Upper lobe of right lung (tissue), 1 donor: Measurements from ENCODE around the gene LPP. TPM values are rescaled to one million over a fixed set of nuclear protein-coding genes. Genes with fewer than 3 reads are reported as not detected.
A peak's percentile ranks its signal among the peaks of the same experiment; 100 is the strongest.

ENCODE experiments used
- ATAC-seq: fragments of 200-7000 bp; cut with Tn5 transposase; one replicate; pipeline ENCODE4 v1.9.1; 2020; ENCODE audit warnings: mild to moderate bottlenecking, moderate library complexity
- DNase-seq: peaks from one replicate; pipeline ENCODE4 v3.0.0-alpha.2; 2020
- H3K27ac ChIP-seq: fragments of 200-600 bp; one replicate; pipeline ENCODE4 v1.8.0; 2022
- H3K27me3 ChIP-seq: fragments of 200-600 bp; one replicate; pipeline ENCODE4 v1.8.0; 2022; ENCODE audit warnings: mild to moderate bottlenecking
- H3K36me3 ChIP-seq: fragments of 200-600 bp; one replicate; pipeline ENCODE4 v1.8.0; 2022
- H3K4me1 ChIP-seq: fragments of 200-600 bp; one replicate; pipeline ENCODE4 v1.8.0; 2022
- H3K4me3 ChIP-seq: fragments of 200-600 bp; one replicate; pipeline ENCODE4 v1.8.0; 2022; ENCODE audit warnings: mild to moderate bottlenecking
- H3K9me3 ChIP-seq: fragments of 200-600 bp; one replicate; pipeline ENCODE4 v1.8.0; 2022
- CTCF ChIP-seq: fragments of 200-600 bp; IDR thresholded peaks from one replicate; pipeline ENCODE4 v1.8.0; 2022; ENCODE audit warnings: antibody characterized with exemption
- intact Hi-C: fragments of 100-400 bp; cut with DNase I; formaldehyde crosslinking; loops from one replicate; pipeline ENCODE4 v1.11.0; 2022
- total RNA-seq: library from RNA; stranded (reverse); fragmentation: NEBNext Ultra II Directional; extraction: Animal tissue kit (Norgen Biotek cat#: 25700); gene quantifications from one replicate; pipeline ENCODE4 v1.2.1, GENCODE V29; 2021
- donor health status: DM: no; HTN: yes; CAD: no; lungs with severe emphysema.

Gene LPP
- total RNA-seq, 1 donor from 2014 or later, result 191 TPM

DNA sequence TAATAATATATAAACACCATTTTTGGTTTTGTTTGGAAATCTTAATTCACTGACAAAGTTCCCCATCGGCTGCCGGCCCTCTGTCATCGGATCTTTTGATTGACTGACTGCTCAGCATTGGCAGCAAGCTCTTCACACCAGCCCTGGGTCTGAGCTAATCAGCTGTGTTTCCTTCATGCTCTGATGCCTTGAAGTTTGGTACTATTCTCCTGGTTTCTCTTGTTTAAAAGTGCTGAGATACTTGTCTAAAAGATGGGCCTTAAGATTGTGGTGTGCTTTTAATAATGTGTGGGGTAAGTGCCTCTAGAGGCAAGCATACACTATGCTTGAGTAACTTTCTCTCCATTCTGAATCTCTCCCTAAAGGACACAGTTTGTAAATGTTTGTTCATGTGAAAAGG lies 602.3 kb downstream of the LPP start:
- Histone ChIP-seq H3K4me1 (no peaks in the 10 kb centered on the region), H3K27ac (no peak overlapping the region), H3K4me3 (no peak overlapping the region), H3K9me3 (no peaks in the 10 kb centered on the region), H3K27me3 (no peaks in the 10 kb centered on the region), H3K36me3 (no peaks in the 10 kb centered on the region)
- ATAC-seq, result no peak
- no peak for TF ChIP-seq CTCF
- no peak for DNase-seq
- intact Hi-C loops, result no loop called here

DNA sequence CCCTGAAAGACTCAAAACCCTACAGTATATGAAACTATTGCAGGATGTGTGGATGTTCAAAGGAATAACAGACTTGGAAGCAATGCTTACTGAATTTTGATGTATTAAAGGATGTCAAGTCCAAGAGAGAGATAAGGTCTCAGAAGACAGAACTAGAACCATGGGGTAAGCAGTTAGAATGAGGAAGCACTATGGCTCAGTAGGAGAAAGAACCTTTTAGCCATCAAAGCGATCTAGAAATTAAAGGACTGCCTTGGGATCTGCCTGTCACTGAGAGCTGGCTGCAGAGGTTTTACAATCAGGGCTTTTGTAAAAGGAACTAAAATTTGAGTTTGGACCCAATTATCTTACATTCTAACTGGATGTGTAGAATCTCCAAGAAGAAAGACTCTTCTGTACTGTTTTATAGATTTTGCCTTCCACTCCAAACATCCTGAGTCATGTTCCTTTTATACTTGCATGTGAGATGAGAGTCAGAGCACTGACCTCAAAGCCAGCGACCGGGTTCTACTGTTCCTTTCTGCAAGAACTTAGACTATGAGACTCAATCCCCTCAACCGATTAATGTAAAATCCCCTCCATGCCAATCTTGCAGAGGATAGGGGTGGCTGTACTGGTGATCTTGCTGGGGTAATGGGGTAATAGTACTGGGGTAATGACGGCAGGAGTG lies 605.5 kb downstream of the LPP start:
- Histone ChIP-seq H3K27ac (no peak overlapping the region), H3K36me3 (no peaks in the 10 kb centered on the region), H3K4me3 (no peak overlapping the region), H3K4me1 (no peaks in the 10 kb centered on the region), H3K9me3 (no peaks in the 10 kb centered on the region), H3K27me3 (no peaks in the 10 kb centered on the region)
- ATAC-seq (no peak), DNase-seq (no peak)
- no peak for TF ChIP-seq CTCF
- intact Hi-C loops, result no loop called here

- H3K36me3 ChIP-seq, result no peaks in the 10 kb centered on the region
- H3K9me3 ChIP-seq, result no peaks in the 10 kb centered on the region
- no peak overlapping the region for H3K4me3 ChIP-seq
- intact Hi-C loops, result no loop called here
- no peak for TF ChIP-seq CTCF
- DNase-seq, result no peak
- H3K27ac ChIP-seq, result peak overlapping the region; percentile 15
- ATAC-seq, result peak; percentile 63
- H3K4me1 ChIP-seq, result peaks cover 4% of the 10 kb centered on the region
- no peaks in the 10 kb centered on the region for H3K27me3 ChIP-seq
Observed at GRCh38 chr3:188760408-188760807, 606.5 kb downstream of the LPP start.

DNA sequence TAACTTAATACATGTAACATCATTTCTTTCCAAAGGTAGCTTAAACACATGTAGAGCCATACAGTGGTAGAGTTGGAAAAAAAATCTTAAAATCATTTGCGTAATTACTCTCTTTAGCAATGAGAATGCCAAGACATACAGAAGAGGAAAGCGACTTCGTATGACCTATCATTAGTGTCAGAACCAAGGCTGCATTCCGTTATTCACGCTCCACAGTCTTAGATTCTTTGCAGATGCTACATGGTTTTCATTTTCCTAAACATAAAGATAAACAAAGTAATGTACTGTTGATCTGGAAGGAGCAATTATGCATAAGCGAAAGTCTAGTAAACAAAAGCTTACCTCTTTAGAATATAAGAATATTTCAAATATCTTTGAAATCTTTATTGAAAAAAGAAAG lies 607.5 kb downstream of the LPP start:
- no peak for TF ChIP-seq CTCF

GRCh38 chr3:188761964-188762363 lies 608.0 kb downstream of the LPP start:
- TF ChIP-seq CTCF, result no peak
- Histone ChIP-seq H3K27ac (no peak overlapping the region), H3K36me3 (no peaks in the 10 kb centered on the region), H3K27me3 (no peaks in the 10 kb centered on the region), H3K4me3 (no peak overlapping the region), H3K4me1 (peaks cover 4% of the 10 kb centered on the region), H3K9me3 (no peaks in the 10 kb centered on the region)
- DNase-seq (no peak), ATAC-seq (no peak)
- intact Hi-C loops, result no loop called here

More for the DNA sequence above, 607.5 kb downstream of the LPP start:
- ATAC-seq (no peak), DNase-seq (no peak)
- Histone ChIP-seq H3K4me1 (peaks cover 4% of the 10 kb centered on the region), H3K4me3 (no peak overlapping the region), H3K27ac (no peak overlapping the region), H3K36me3 (no peaks in the 10 kb centered on the region), H3K27me3 (no peaks in the 10 kb centered on the region), H3K9me3 (no peaks in the 10 kb centered on the region)
- intact Hi-C loops, result no loop called here

- no peak overlapping the region for H3K27ac ChIP-seq
- no peaks in the 10 kb centered on the region for H3K27me3 ChIP-seq
- no peak for DNase-seq
- H3K4me3 ChIP-seq, result no peak overlapping the region
- ATAC-seq, result no peak
- intact Hi-C loops, result no loop called here
- no peaks in the 10 kb centered on the region for H3K36me3 ChIP-seq
- peaks cover 6% of the 10 kb centered on the region for H3K4me1 ChIP-seq
- H3K9me3 ChIP-seq, result no peaks in the 10 kb centered on the region
- TF ChIP-seq CTCF, result no peak
Observed at GRCh38 chr3:188764609-188765008, 610.7 kb downstream of the LPP start.
